ENCODE data around the gene HSFY1. TPM values are rescaled to one million over a fixed set of nuclear protein-coding genes. Genes with fewer than 3 reads are reported as not detected.

HSFY1 gene, protein sequence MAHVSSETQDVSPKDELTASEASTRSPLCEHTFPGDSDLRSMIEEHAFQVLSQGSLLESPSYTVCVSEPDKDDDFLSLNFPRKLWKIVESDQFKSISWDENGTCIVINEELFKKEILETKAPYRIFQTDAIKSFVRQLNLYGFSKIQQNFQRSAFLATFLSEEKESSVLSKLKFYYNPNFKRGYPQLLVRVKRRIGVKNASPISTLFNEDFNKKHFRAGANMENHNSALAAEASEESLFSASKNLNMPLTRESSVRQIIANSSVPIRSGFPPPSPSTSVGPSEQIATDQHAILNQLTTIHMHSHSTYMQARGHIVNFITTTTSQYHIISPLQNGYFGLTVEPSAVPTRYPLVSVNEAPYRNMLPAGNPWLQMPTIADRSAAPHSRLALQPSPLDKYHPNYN
- total RNA-seq = not detected

DNA sequence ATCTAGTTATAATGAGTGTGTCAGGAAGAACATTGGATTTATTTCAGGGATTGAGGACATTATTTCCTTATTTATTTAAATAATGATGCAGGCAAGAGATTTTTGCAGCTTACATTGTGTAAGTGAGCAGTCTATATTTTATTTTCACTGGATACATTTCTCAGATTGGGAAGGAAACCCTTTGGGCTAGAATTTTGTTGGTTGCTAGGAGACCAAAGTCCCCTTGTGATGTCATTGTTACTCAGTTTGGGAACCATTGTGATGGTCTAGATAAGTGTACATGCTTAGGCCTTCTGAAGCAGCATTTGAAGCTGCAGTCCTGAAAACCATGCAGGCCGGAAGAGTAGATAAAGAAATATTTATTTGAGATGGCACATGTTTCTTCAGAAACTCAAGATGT, at the start of gene HSFY1:
Gene HSFY1 (plus strand): TSS at position 301 of the 400 bp plus-strand sequence. CDS start 68 bp downstream, at position 369.

Other genes starting within 250 kb of the HSFY1 start
- not detected for gene HSFY2, start 227.0 kb downstream of the HSFY1 start, total RNA-seq

Measured in camera-type eye (tissue), 1 donor.